Coronary artery (tissue), 2 donors: ENCODE results near the gene FBXL5.

ENCODE experiments used
- DNase-seq: peaks from one replicate; pipeline ENCODE4 v3.0.0-alpha.2; 2017; ENCODE audit warnings: low spot score
- H3K27ac ChIP-seq, 2 donors: fragments of 200-600 bp; sonication (generic); one replicate each; pipeline ENCODE4 v1.5.1; 2016 to 2019
- H3K4me3 ChIP-seq: fragments of 200-600 bp; sonication (generic); 2 replicates; pipeline ENCODE4 v1.5.1; 2016; ENCODE audit warnings: mild to moderate bottlenecking, moderate library complexity
- CTCF ChIP-seq: fragments of 200-600 bp; sonication (generic); IDR thresholded peaks from one replicate; pipeline ENCODE4 v1.5.1; 2019; ENCODE audit warnings: antibody characterized with exemption

FBXL5 gene

GRCh38 chr4:15688051-15688450, 32.9 kb upstream of the FBXL5 start:
- no peak overlapping the region for H3K4me3 ChIP-seq
- no peak for TF ChIP-seq CTCF
- H3K27ac ChIP-seq: no peak overlapping the region
- no peak for DNase-seq

- no peak for DNase-seq
- Histone ChIP-seq H3K27ac (no peak overlapping the region), H3K4me3 (no peak overlapping the region)
- TF ChIP-seq CTCF: no peak
These were observed 29.3 kb upstream of the FBXL5 start for GRCh38 chr4:15684498-15684897.

- Histone ChIP-seq H3K4me3 (peak overlapping the region; percentile 88), H3K27ac (no peak overlapping the region)
- no peak for TF ChIP-seq CTCF
- DNase-seq: no peak
These were observed 28.0 kb upstream of the FBXL5 start for GRCh38 chr4:15683143-15683495.

GRCh38 chr4:15682242-15683142, 27.3 kb upstream of the FBXL5 start:
- Histone ChIP-seq H3K4me3 (peak overlapping the region; percentile 88), H3K27ac (peak overlapping the region; percentile 93 to 96)
- TF ChIP-seq CTCF: no peak
- DNase-seq: no peak

GRCh38 chr4:15681372-15682241, 26.4 kb upstream of the FBXL5 start, which contains the start of gene FAM200B:
Gene FAM200B (plus strand): TSS chr4:15681827. CDS start chr4:15686978, 5,151 bp downstream.
- Histone ChIP-seq H3K27ac (peak within 1 kb of the TSS; percentile 93 to 96), H3K4me3 (peak within 1 kb of the TSS; percentile 88)
- peak; percentile 99 for DNase-seq
- TF ChIP-seq CTCF: no peak

GRCh38 chr4:15681067-15681371, 25.9 kb upstream of the FBXL5 start:
- DNase-seq: no peak
- peak overlapping the region; percentile 88 for H3K4me3 ChIP-seq
- peak overlapping the region in 1 of 2 donors; percentile 6 for H3K27ac ChIP-seq
- no peak for TF ChIP-seq CTCF
